Keratinocyte (primary cell): Measurements from ENCODE around the gene DHX38. TPM values are rescaled to one million over a fixed set of nuclear protein-coding genes. Genes with fewer than 3 reads are reported as not detected.

ENCODE experiments used
- DNase-seq: peaks from one replicate; pipeline ENCODE4 v3.0.0-alpha.2; 2011; ENCODE audit warnings: low read depth, missing footprints, low spot score
- FAIRE-seq: peaks from 2 replicates; lab custom pipeline; 2011; peaks lifted over from hg19 to GRCh38; lab: Jason Lieb, UNC
- H2AFZ ChIP-seq: 2 replicates; pipeline ENCODE4 v1.6.0; 2012; ENCODE audit warnings: low read length, control low read depth, inconsistent platforms; ENCODE audit not compliant: control insufficient read depth
- H3K27ac ChIP-seq: 2 replicates; pipeline ENCODE4 v1.5.1; 2011; ENCODE audit warnings: low read length; ENCODE audit not compliant: control insufficient read depth, insufficient read depth
- H3K27me3 ChIP-seq: 3 replicates; pipeline ENCODE4 v1.6.0; 2011; ENCODE audit warnings: low read length; ENCODE audit not compliant: control insufficient read depth, insufficient read depth; ENCODE audit errors: extremely low read depth
- H3K36me3 ChIP-seq, 2 experiments: 2 replicates in 1 of 2; 3 replicates in 1 of 2; pipeline ENCODE4 v1.5.1; 2011; ENCODE audit warnings: low read length in 2 of 2, mild to moderate bottlenecking in 1 of 2; ENCODE audit not compliant: control insufficient read depth in 2 of 2, insufficient read depth in 2 of 2; ENCODE audit errors: extremely low read depth in 1 of 2
- H3K4me1 ChIP-seq: 3 replicates; pipeline ENCODE4 v1.5.1; 2011; ENCODE audit warnings: low read length; ENCODE audit not compliant: control insufficient read depth, insufficient read depth; ENCODE audit errors: extremely low read depth
- H3K4me2 ChIP-seq: 3 replicates; pipeline ENCODE4 v1.6.0; 2011; ENCODE audit warnings: low read depth, low read length; ENCODE audit not compliant: control insufficient read depth, insufficient read depth; ENCODE audit errors: extremely low read depth
- H3K4me3 ChIP-seq, 3 experiments: fragments of 200-600 bp in 1 of 3; sonication (generic) in 1 of 3; 2 replicates in 2 of 3; 3 replicates in 1 of 3; pipeline ENCODE4 v1.5.1; 2011 to 2016; ENCODE audit warnings: low read length in 3 of 3, mild to moderate bottlenecking in 3 of 3, control low read depth in 2 of 3, inconsistent platforms in 1 of 3, low read depth in 1 of 3, mixed read lengths in 1 of 3, mixed run types in 1 of 3, moderate library complexity in 1 of 3; ENCODE audit not compliant: control insufficient read depth in 2 of 3, insufficient read depth in 2 of 3; ENCODE audit errors: extremely low read depth in 1 of 3
- H3K79me2 ChIP-seq: 2 replicates; pipeline ENCODE4 v1.6.0; 2012; ENCODE audit warnings: low read length; ENCODE audit not compliant: control insufficient read depth, insufficient read depth
- H3K9ac ChIP-seq: 3 replicates; pipeline ENCODE4 v1.6.0; 2011; ENCODE audit warnings: low read length; ENCODE audit not compliant: control insufficient read depth, insufficient read depth; ENCODE audit errors: extremely low read depth
- H3K9me1 ChIP-seq: 3 replicates; pipeline ENCODE4 v1.6.0; 2011; ENCODE audit warnings: low read length; ENCODE audit not compliant: control insufficient read depth, insufficient read depth; ENCODE audit errors: extremely low read depth
- H3K9me3 ChIP-seq: 2 replicates; pipeline ENCODE4 v1.5.1; 2012; ENCODE audit warnings: low read depth, low read length; ENCODE audit not compliant: control insufficient read depth
- H4K20me1 ChIP-seq: 3 replicates; pipeline ENCODE4 v1.6.0; 2011; ENCODE audit warnings: low read length; ENCODE audit not compliant: control insufficient read depth, insufficient read depth; ENCODE audit errors: extremely low read depth
- CTCF ChIP-seq, 3 experiments: IDR thresholded peaks in 1 of 3; conservative IDR thresholded peaks in 1 of 3; optimal IDR thresholded peaks in 1 of 3; 2 replicates in 2 of 3; 3 replicates in 1 of 3; pipeline versions ENCODE3 to v1.5.1; 2011; ENCODE audit warnings: low read length in 3 of 3, mild to moderate bottlenecking in 3 of 3, moderate library complexity in 2 of 3, control low read depth in 1 of 3, inconsistent platforms in 1 of 3; ENCODE audit not compliant: insufficient read depth in 2 of 3; ENCODE audit errors: extremely low read depth in 1 of 3
- EZH2 ChIP-seq: IDR thresholded peaks from one replicate; pipeline ENCODE4 v1.6.1; 2012; ENCODE audit warnings: inconsistent platforms, mild to moderate bottlenecking, low read length, moderate library complexity
- dilution Hi-C: fragments of 300-500 bp; cut with MboI; formaldehyde crosslinking; loops from one replicate; pipeline ENCODE4 v1.7.0; 2020; ENCODE audit warnings: low sequenced_read_pairs; ENCODE audit not compliant: extremely low pct_ligation_motif_present
- polyA plus RNA-seq, 5 experiments: library from polyadenylated mRNA; depleted of rRNA in 3 of 5; stranded (reverse) in 3 of 5; stranded (forward) in 1 of 5; unstranded in 1 of 5; fragments of >200 nt; gene quantifications; 1 replicate in 1 of 5; 2 replicates in 3 of 5; 3 replicates in 1 of 5; pipeline versions ENCODE4 v1.2.1 to v1.2.3, GENCODE V29; 2011 to 2012; ENCODE audit warnings: missing spikeins in 2 of 5, low read depth in 1 of 5, low replicate concordance in 1 of 5

Gene DHX38
- polyA plus RNA-seq, 1 donor (not counting 4 experiments of a cell fraction or from before 2014, with no cell fraction given), result 25.9 TPM

- Histone ChIP-seq H3K9me1 (no peaks in the 10 kb centered on the region), H3K4me2 (no peak overlapping the region), H3K9ac (no peak overlapping the region), H3K36me3 (no peaks in the 10 kb centered on the region), H3K4me1 (no peaks in the 10 kb centered on the region), H3K79me2 (no peaks in the 10 kb centered on the region), H3K27ac (no peak overlapping the region), H3K9me3 (no peaks in the 10 kb centered on the region), H2AFZ (no peak overlapping the region), H3K4me3 (no peak overlapping the region), H3K27me3 (no peaks in the 10 kb centered on the region), H4K20me1 (no peaks in the 10 kb centered on the region)
- FAIRE-seq (no peak), DNase-seq (no peak)
- TF ChIP-seq EZH2, result no peak
- TF ChIP-seq CTCF (optimal IDR thresholded peaks at IDR 0.05 in 1 of 3, IDR thresholded peaks at IDR 0.05 in 1 of 3, conservative IDR thresholded peaks at IDR 0.05 in 1 of 3; ENCODE audit: extremely low read depth in 1 of 3, insufficient read depth in 2 of 3, low read length in 3 of 3), result no peak
- dilution Hi-C loops, result no loop called here
Observed at GRCh38 chr16:72134507-72134906, 40.9 kb downstream of the DHX38 start.

GRCh38 chr16:72137380-72138063 is 43.9 kb downstream of the DHX38 start:
- no peak for DNase-seq
- TF ChIP-seq EZH2 (no peak), CTCF (optimal IDR thresholded peaks at IDR 0.05 in 1 of 3, IDR thresholded peaks at IDR 0.05 in 1 of 3, conservative IDR thresholded peaks at IDR 0.05 in 1 of 3; ENCODE audit: extremely low read depth in 1 of 3, insufficient read depth in 2 of 3, low read length in 3 of 3) (no peak)
- Histone ChIP-seq H3K4me3 (no peak overlapping the region), H3K9me1 (no peaks in the 10 kb centered on the region), H3K4me2 (no peak overlapping the region), H3K4me1 (no peaks in the 10 kb centered on the region), H4K20me1 (no peaks in the 10 kb centered on the region), H3K79me2 (no peaks in the 10 kb centered on the region), H3K36me3 (no peaks in the 10 kb centered on the region), H2AFZ (no peak overlapping the region), H3K9me3 (no peaks in the 10 kb centered on the region), H3K27me3 (no peaks in the 10 kb centered on the region), H3K27ac (no peak overlapping the region), H3K9ac (no peak overlapping the region)
- FAIRE-seq, result no peak
- dilution Hi-C loops, result no loop called here
